Activated CD4-positive, alpha-beta memory T cell treated with anti-CD3 and anti-CD28 coated beads for 36 hours (primary cell): ENCODE data around the gene DLD. TPM values are rescaled to one million over a fixed set of nuclear protein-coding genes. Genes with fewer than 3 reads are reported as not detected.

Experiments
- CTCF ChIA-PET: fragments of 350-600 bp; sonication (Branson Sonifier 250); formaldehyde crosslinking; loops from one replicate; lab custom pipeline; 2021; ENCODE audit warnings: antibody characterized with exemption, inconsistent platforms; lab: Charles Lee
- POLR2A ChIA-PET: fragments of 350-600 bp; sonication (Branson Sonifier 250); formaldehyde crosslinking; loops from one replicate; lab custom pipeline; 2021; ENCODE audit warnings: antibody characterized with exemption; lab: Charles Lee
- DNase-seq: peaks from one replicate; pipeline ENCODE4 v3.0.0-alpha.2; 2020
- H3K27ac Mint-ChIP-seq: one replicate; pipeline ENCODE4 v1.8.0; 2021; ENCODE audit warnings: mixed read lengths
- H3K27me3 Mint-ChIP-seq: one replicate; pipeline ENCODE4 v1.8.0; 2021; ENCODE audit warnings: mixed read lengths
- H3K36me3 Mint-ChIP-seq: one replicate; pipeline ENCODE4 v1.8.0; 2021; ENCODE audit warnings: mixed read lengths
- H3K4me1 Mint-ChIP-seq: one replicate; pipeline ENCODE4 v1.8.0; 2021; ENCODE audit warnings: low read depth, mixed read lengths
- H3K4me3 Mint-ChIP-seq: one replicate; pipeline ENCODE4 v1.8.0; 2021; ENCODE audit warnings: mild to moderate bottlenecking, mixed read lengths
- H3K9me3 Mint-ChIP-seq: one replicate; pipeline ENCODE4 v1.8.0; 2021; ENCODE audit warnings: mixed read lengths
- intact Hi-C: fragments of 100-400 bp; cut with micrococcal nuclease; formaldehyde crosslinking; loops from one replicate; pipeline ENCODE4 v1.15.1; 2023
- total RNA-seq, 2 experiments: library from RNA; stranded (reverse); gene quantifications; one replicate each; pipeline ENCODE4 v1.2.3, GENCODE V29; 2021

Gene DLD
- total RNA-seq, 2 experiments from 2014 or later, result 103 to 116 TPM

- DNase-seq, result no peak
- H3K27ac Mint-ChIP-seq, result no peak overlapping the region
- no peaks in the 10 kb centered on the region for H3K27me3 Mint-ChIP-seq
- ChIA-PET POLR2A (no interaction called here), CTCF (interaction anchor here (0.6 kb wide), 1 partner anchor 588 kb away, joined by 3 read pairs; no protein-coding TSS in a partner anchor)
- H3K9me3 Mint-ChIP-seq, result no peaks in the 10 kb centered on the region
- intact Hi-C loops, result no loop called here
- no peak overlapping the region for H3K4me3 Mint-ChIP-seq
- peaks cover 8% of the 10 kb centered on the region for H3K4me1 Mint-ChIP-seq
- H3K36me3 Mint-ChIP-seq, result peaks cover 10% of the 10 kb centered on the region
Measured at GRCh38 chr7:107936312-107936711, 45.3 kb downstream of the DLD start.

GRCh38 chr7:107937531-107937930, 46.5 kb downstream of the DLD start:
- peaks cover 9% of the 10 kb centered on the region for H3K36me3 Mint-ChIP-seq

DNA sequence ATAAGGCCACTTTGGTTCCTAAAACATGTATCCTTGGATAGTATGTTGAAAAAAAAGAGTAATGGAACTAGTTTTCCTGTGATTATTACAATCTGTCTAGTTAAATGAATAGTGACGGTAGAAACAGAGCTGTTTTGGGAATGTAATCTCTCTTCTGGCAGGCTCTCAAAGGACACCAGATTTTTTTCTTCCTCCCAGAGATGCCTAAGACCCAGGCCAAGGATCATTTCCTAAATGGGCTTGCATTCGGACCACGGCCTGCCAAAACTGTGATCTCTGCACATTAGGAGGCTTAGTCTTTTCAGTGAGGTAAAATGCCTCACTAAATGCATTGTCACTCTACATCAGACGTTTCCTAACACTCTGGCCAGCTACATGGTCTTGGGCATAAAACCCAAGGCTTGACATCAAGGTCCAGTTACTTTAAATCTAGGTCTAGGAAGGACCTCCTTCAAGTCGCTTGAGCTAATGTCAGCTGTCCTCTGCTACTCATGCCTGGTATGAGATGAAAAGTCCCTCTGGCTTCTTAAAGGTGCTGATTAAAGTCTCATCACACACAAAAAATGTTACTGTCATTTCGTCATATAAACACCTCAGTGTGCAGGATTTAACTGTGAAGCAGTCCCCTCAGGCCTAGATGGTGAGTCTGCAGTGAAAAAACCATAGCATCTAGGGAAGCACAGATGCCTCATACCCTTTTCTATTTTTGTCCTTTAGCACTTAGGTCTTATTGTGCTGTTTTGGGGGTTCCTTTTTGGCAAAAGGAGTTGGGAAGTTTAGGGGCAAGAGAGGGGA, 47.7 kb downstream of the DLD start:
- POLR2A ChIA-PET, result no interaction called here

More at GRCh38 chr7:107937531-107937930, 46.5 kb downstream of the DLD start:
- no peak overlapping the region for H3K27ac Mint-ChIP-seq
- intact Hi-C loops, result no loop called here
- DNase-seq, result no peak
- H3K4me1 Mint-ChIP-seq, result peaks cover 8% of the 10 kb centered on the region
- H3K4me3 Mint-ChIP-seq, result no peak overlapping the region
- H3K27me3 Mint-ChIP-seq, result no peaks in the 10 kb centered on the region
- no peaks in the 10 kb centered on the region for H3K9me3 Mint-ChIP-seq
- CTCF ChIA-PET, result no interaction called here
- POLR2A ChIA-PET, result no interaction called here

GRCh38 chr7:107939573-107940489, 48.8 kb downstream of the DLD start:
- ChIA-PET POLR2A (no interaction called here), CTCF (no interaction called here)
- H3K36me3 Mint-ChIP-seq, result peaks cover 9% of the 10 kb centered on the region
- H3K9me3 Mint-ChIP-seq, result no peaks in the 10 kb centered on the region
- no peaks in the 10 kb centered on the region for H3K4me1 Mint-ChIP-seq
- H3K4me3 Mint-ChIP-seq, result no peak overlapping the region
- no peaks in the 10 kb centered on the region for H3K27me3 Mint-ChIP-seq
- intact Hi-C loops, result no loop called here
- DNase-seq, result no peak
- no peak overlapping the region for H3K27ac Mint-ChIP-seq

More for the DNA sequence above, 47.7 kb downstream of the DLD start:
- Mint-ChIP-seq H3K9me3 (no peaks in the 10 kb centered on the region), H3K4me1 (peaks cover 2% of the 10 kb centered on the region), H3K27ac (no peak overlapping the region), H3K27me3 (no peaks in the 10 kb centered on the region), H3K36me3 (peaks cover 9% of the 10 kb centered on the region), H3K4me3 (no peak overlapping the region)
- CTCF ChIA-PET, result no interaction called here
- no peak for DNase-seq
- intact Hi-C loops, result no loop called here

- no peak overlapping the region for H3K4me3 Mint-ChIP-seq
- no peaks in the 10 kb centered on the region for H3K9me3 Mint-ChIP-seq
- intact Hi-C loops, result no loop called here
- POLR2A ChIA-PET, result no interaction called here
- no peaks in the 10 kb centered on the region for H3K27me3 Mint-ChIP-seq
- no peak overlapping the region for H3K27ac Mint-ChIP-seq
- H3K36me3 Mint-ChIP-seq, result peaks cover 9% of the 10 kb centered on the region
- H3K4me1 Mint-ChIP-seq, result no peaks in the 10 kb centered on the region
- DNase-seq, result no peak
- CTCF ChIA-PET, result no interaction called here
Measured at GRCh38 chr7:107940951-107941350, 50.0 kb downstream of the DLD start.

DNA sequence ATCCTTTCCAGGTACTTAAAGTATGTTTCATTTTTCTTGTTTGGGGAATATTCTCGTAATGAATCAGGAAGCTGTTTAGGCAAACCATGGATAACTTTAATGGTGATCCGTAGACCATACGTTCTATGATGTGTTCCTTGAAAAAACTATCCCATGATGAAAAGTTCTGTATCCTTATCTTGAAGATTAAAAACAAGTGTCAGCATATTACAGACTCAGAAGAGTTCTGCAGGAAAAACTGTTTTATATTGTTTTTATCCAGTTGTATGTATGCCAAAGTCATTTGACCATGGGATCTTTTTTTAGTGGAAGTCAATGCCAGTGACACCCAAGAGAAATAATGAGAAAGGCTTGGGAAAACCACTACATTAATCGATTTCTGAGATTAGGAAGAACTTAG, 52.0 kb downstream of the DLD start:
- CTCF ChIA-PET, result no interaction called here
- Mint-ChIP-seq H3K4me1 (no peaks in the 10 kb centered on the region), H3K36me3 (peaks cover 9% of the 10 kb centered on the region), H3K4me3 (no peak overlapping the region), H3K9me3 (no peaks in the 10 kb centered on the region), H3K27ac (no peak overlapping the region), H3K27me3 (no peaks in the 10 kb centered on the region)
- POLR2A ChIA-PET, result no interaction called here
- intact Hi-C loops, result no loop called here
- DNase-seq, result no peak

DNA sequence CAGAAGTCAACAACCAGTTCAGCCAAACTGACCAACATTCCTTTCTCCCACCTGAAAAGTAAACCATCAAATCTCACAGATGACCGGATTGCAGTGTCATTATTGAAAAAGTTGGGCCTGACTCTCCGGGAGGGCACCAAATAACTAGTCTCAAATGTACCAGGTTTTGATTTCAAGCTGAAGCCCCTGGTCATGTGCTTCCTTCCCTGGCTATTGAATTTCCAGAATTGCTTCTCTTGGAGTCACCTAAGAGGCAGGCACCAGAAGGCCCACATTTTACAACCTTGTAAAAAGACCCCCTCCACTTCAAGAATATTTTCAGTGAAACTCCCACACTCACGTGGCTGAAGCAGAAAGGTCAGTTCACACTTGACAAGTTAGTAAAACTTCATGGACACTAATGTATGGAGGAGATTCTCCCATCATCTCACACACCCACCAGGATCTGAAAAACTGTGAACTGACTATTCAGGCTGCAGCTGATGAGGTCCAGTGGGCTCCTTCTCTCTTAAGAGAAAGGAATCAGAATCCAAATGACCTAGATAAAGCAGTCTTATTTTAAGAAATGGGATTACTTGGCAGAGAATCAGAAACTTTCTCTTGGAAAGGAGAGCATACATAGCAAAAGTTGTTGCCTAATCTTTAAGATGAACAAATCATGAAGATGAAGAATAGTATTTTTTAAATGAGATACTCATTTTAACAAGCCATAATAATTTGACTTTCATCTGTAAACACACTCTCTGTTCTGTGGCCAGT, 53.6 kb downstream of the DLD start:
- Mint-ChIP-seq H3K9me3 (no peaks in the 10 kb centered on the region), H3K4me1 (no peaks in the 10 kb centered on the region), H3K27ac (no peak overlapping the region), H3K4me3 (no peak overlapping the region), H3K36me3 (peaks cover 6% of the 10 kb centered on the region), H3K27me3 (no peaks in the 10 kb centered on the region)
- CTCF ChIA-PET, result no interaction called here
- intact Hi-C loops, result no loop called here
- POLR2A ChIA-PET, result no interaction called here
- DNase-seq, result no peak

DNA sequence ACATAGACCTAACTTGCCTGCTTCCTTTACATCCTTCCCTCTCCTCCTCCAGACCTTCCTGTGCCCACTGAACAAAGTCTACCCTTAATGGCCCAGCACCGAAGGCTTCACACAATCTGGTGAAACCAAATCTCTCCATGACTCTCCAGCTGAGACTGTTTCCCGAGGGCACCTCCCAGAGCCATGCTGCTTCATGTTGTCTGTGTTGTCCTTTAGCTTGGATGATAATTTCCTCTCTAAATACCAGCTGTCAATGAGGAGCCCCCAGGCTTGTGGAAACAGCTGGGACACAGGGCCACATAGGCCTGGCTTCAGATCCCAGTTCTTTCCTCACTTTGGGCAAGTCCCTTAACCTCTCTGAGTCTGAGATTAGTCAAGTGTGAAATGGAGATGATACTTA, 54.3 kb downstream of the DLD start:
- H3K36me3 Mint-ChIP-seq, result peaks cover 5% of the 10 kb centered on the region
- ChIA-PET POLR2A (no interaction called here), CTCF (no interaction called here)

DNA sequence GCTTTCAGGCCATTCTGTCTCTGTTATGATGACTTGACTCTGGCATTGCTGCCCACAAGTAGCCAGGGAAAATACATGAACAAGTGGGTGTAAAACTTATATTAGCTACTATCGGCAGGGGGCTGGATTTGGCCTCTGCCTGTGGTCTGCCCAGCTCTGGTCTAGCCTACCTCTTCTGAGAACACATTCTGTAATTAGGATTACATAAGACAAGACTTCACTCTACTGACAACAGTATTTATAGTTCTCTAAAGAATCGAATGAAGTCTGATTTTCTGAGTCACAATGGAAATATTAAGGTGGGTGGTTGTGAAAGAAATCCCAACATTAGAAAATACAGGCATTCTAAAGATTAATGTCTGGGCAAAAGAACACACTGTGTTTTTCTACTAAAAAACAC, 55.5 kb downstream of the DLD start:
- intact Hi-C loops, result no loop called here
- CTCF ChIA-PET, result interaction anchor here (0.6 kb wide), 1 partner anchor 922 kb away, joined by 5 read pairs; no protein-coding TSS in a partner anchor
- Mint-ChIP-seq H3K27ac (no peak overlapping the region), H3K27me3 (no peaks in the 10 kb centered on the region), H3K9me3 (no peaks in the 10 kb centered on the region), H3K4me1 (no peaks in the 10 kb centered on the region), H3K36me3 (no peaks in the 10 kb centered on the region), H3K4me3 (no peak overlapping the region)
- POLR2A ChIA-PET, result no interaction called here
- no peak for DNase-seq

More for the DNA sequence above, 54.3 kb downstream of the DLD start:
- intact Hi-C loops, result no loop called here
- DNase-seq, result no peak
- Mint-ChIP-seq H3K9me3 (no peaks in the 10 kb centered on the region), H3K4me3 (no peak overlapping the region), H3K4me1 (no peaks in the 10 kb centered on the region), H3K27me3 (no peaks in the 10 kb centered on the region), H3K27ac (no peak overlapping the region)

- no peak for DNase-seq
- ChIA-PET POLR2A (no interaction called here), CTCF (no interaction called here)
- Mint-ChIP-seq H3K36me3 (no peaks in the 10 kb centered on the region), H3K4me3 (no peak overlapping the region), H3K27me3 (no peaks in the 10 kb centered on the region), H3K9me3 (no peaks in the 10 kb centered on the region), H3K27ac (no peak overlapping the region), H3K4me1 (no peaks in the 10 kb centered on the region)
- intact Hi-C loops, result no loop called here
Measured at GRCh38 chr7:107946881-107947280, 55.9 kb downstream of the DLD start.

GRCh38 chr7:107948645-107949442, 57.9 kb downstream of the DLD start:
- intact Hi-C loops, result no loop called here
- Mint-ChIP-seq H3K27ac (no peak overlapping the region), H3K27me3 (peaks cover 3% of the 10 kb centered on the region), H3K4me3 (no peak overlapping the region), H3K36me3 (no peaks in the 10 kb centered on the region), H3K9me3 (no peaks in the 10 kb centered on the region), H3K4me1 (no peaks in the 10 kb centered on the region)
- ChIA-PET POLR2A (no interaction called here), CTCF (no interaction called here)
- DNase-seq, result no peak
